Brain microvascular endothelial cell (primary cell): ENCODE measurements around the gene TMEM132A.
"Not testable (repeated sequence)": the region's sequence is repeated elsewhere in the genome, so short reads cannot be mapped to it uniquely, and the experiment has no call there.

Experiments
- DNase-seq: peaks from one replicate; pipeline ENCODE4 v3.0.0-alpha.2; 2020
- H3K27ac ChIP-seq: fragments of 250-450 bp; sonication (Bioruptor Pico); 2 replicates; pipeline ENCODE4 v1.5.1; 2020; ENCODE audit warnings: mild to moderate bottlenecking, moderate library complexity
- H3K27me3 ChIP-seq: fragments of 250-450 bp; sonication (Bioruptor Pico); replicated peaks from 2 replicates; pipeline ENCODE4 v1.5.1; 2020; ENCODE audit warnings: mild to moderate bottlenecking
- H3K36me3 ChIP-seq: fragments of 250-450 bp; sonication (Bioruptor Pico); replicated peaks from 2 replicates; pipeline ENCODE4 v1.5.1; 2020; ENCODE audit warnings: mild to moderate bottlenecking
- H3K4me3 ChIP-seq: 2 replicates; pipeline ENCODE4 v1.5.1; 2011; ENCODE audit warnings: low read depth, mild to moderate bottlenecking, control low read depth, low read length, moderate library complexity
- CTCF ChIP-seq: IDR thresholded peaks from 2 replicates; pipeline ENCODE4 v1.5.1; 2011; ENCODE audit warnings: low read depth, mild to moderate bottlenecking, moderate library complexity, low read length, control low read depth, inconsistent platforms; ENCODE audit errors: missing control alignments
- in situ Hi-C: cut with HindIII; loops from 2 replicates; pipeline ENCODE4 v1.10.0; 2017; ENCODE audit warnings: low sequenced_read_pairs, low pct_ligation_motif_present

Gene TMEM132A

GRCh38 chr11:60972182-60973030, 48.1 kb downstream of the TMEM132A start:
- Histone ChIP-seq H3K27ac (no peak overlapping the region), H3K36me3 (no peaks in the 10 kb centered on the region), H3K4me3 (no peak overlapping the region), H3K27me3 (no peaks in the 10 kb centered on the region)
- in situ Hi-C loops = no loop called here
- TF ChIP-seq CTCF = no peak
- no peak for DNase-seq

GRCh38 chr11:60973699-60974098, 49.4 kb downstream of the TMEM132A start:
- H3K27me3 ChIP-seq = no peaks in the 10 kb centered on the region
- no peaks in the 10 kb centered on the region for H3K36me3 ChIP-seq
- no peak overlapping the region for H3K27ac ChIP-seq
- H3K4me3 ChIP-seq = no peak overlapping the region
- no peak for TF ChIP-seq CTCF
- no peak for DNase-seq
- in situ Hi-C loops = no loop called here

GRCh38 chr11:60974316-60974715, 50.1 kb downstream of the TMEM132A start:
- not testable (repeated sequence) for H3K27me3 ChIP-seq

GRCh38 chr11:60974726-60975125, 50.5 kb downstream of the TMEM132A start:
- in situ Hi-C loops = no loop called here
- Histone ChIP-seq H3K27me3 (no peaks in the 10 kb centered on the region), H3K36me3 (no peaks in the 10 kb centered on the region), H3K27ac (no peak overlapping the region), H3K4me3 (no peak overlapping the region)
- TF ChIP-seq CTCF = no peak
- no peak for DNase-seq

More at GRCh38 chr11:60974316-60974715, 50.1 kb downstream of the TMEM132A start:
- DNase-seq, H3K36me3 ChIP-seq, H3K4me3 ChIP-seq, H3K27ac ChIP-seq, in situ Hi-C loops: not testable (repeated sequence)

GRCh38 chr11:60977224-60977623, 53.0 kb downstream of the TMEM132A start:
- in situ Hi-C loops = no loop called here
- H3K27ac ChIP-seq = no peak overlapping the region

GRCh38 chr11:60977836-60978235, 53.6 kb downstream of the TMEM132A start:
- H3K27ac ChIP-seq = no peak overlapping the region
- no peak for TF ChIP-seq CTCF
- H3K36me3 ChIP-seq = no peaks in the 10 kb centered on the region
- DNase-seq = no peak
- in situ Hi-C loops = no loop called here
- H3K27me3 ChIP-seq = no peaks in the 10 kb centered on the region
- H3K4me3 ChIP-seq = no peak overlapping the region

More at GRCh38 chr11:60977224-60977623, 53.0 kb downstream of the TMEM132A start:
- no peak for DNase-seq
- Histone ChIP-seq H3K36me3 (no peaks in the 10 kb centered on the region), H3K27me3 (no peaks in the 10 kb centered on the region), H3K4me3 (no peak overlapping the region)
- no peak for TF ChIP-seq CTCF
